Calu3 (cell line): ENCODE results near the gene HIVEP3. TPM values are rescaled to one million over a fixed set of nuclear protein-coding genes. Genes with fewer than 3 reads are reported as not detected.

Experiments used
- BruUV-seq: library from RNA; stranded (reverse); fragments of 400-500 nt; replicated peaks from 2 replicates; lab custom pipeline; 2021; lab: Mats Ljungman, UMichigan
- CTCF ChIA-PET: fragments of 300-600 bp; sonication (Branson Sonifier 250); formaldehyde crosslinking; loops from one replicate; lab custom pipeline; 2022; ENCODE audit warnings: antibody characterized with exemption; lab: Charles Lee
- DNase-seq: peaks from one replicate; pipeline ENCODE4 v3.0.0; 2022
- H3K27ac Mint-ChIP-seq: one replicate; pipeline ENCODE4 v1.8.0; 2022; ENCODE audit warnings: mixed read lengths; ENCODE audit not compliant: unreplicated experiment
- H3K27me3 Mint-ChIP-seq: one replicate; pipeline ENCODE4 v1.8.0; 2022; ENCODE audit warnings: mixed read lengths; ENCODE audit not compliant: unreplicated experiment
- H3K36me3 Mint-ChIP-seq: one replicate; pipeline ENCODE4 v1.8.0; 2022; ENCODE audit warnings: mild to moderate bottlenecking, moderate library complexity, mixed read lengths; ENCODE audit not compliant: insufficient read depth, unreplicated experiment
- H3K4me1 Mint-ChIP-seq: one replicate; pipeline ENCODE4 v1.8.0; 2022; ENCODE audit warnings: mild to moderate bottlenecking, low read depth, mixed read lengths; ENCODE audit not compliant: unreplicated experiment
- H3K4me3 Mint-ChIP-seq: one replicate; pipeline ENCODE4 v1.8.0; 2022; ENCODE audit warnings: mild to moderate bottlenecking, low read depth, moderate library complexity, mixed read lengths; ENCODE audit not compliant: unreplicated experiment
- H3K9me3 Mint-ChIP-seq: one replicate; pipeline ENCODE4 v1.8.0; 2022; ENCODE audit warnings: low read depth, mixed read lengths; ENCODE audit not compliant: unreplicated experiment
- intact Hi-C: fragments of 100-400 bp; cut with micrococcal nuclease; formaldehyde crosslinking; loops from one replicate; pipeline ENCODE4 v1.10.0; 2022; ENCODE audit not compliant: unreplicated experiment
- total RNA-seq: library from RNA; stranded (reverse); gene quantifications from 2 replicates; pipeline ENCODE4 v1.2.3, GENCODE V29; 2022
- TF ChIP-seq, protein P1 (sequence below): fragments of 200-600 bp; IDR thresholded peaks from one replicate; pipeline ENCODE4 v1.8.0; 2022; ENCODE audit warnings: antibody characterized with exemption; ENCODE audit not compliant: unreplicated experiment

Gene HIVEP3
- total RNA-seq, 1 experiment from 2014 or later = 9.0 TPM

- Mint-ChIP-seq H3K27me3 (no peaks in the 10 kb centered on the region), H3K36me3 (no peaks in the 10 kb centered on the region), H3K4me1 (no peaks in the 10 kb centered on the region), H3K9me3 (no peaks in the 10 kb centered on the region), H3K27ac (no peak overlapping the region), H3K4me3 (no peak overlapping the region)
- intact Hi-C loops = no loop called here
- TF ChIP-seq, protein P1, sequence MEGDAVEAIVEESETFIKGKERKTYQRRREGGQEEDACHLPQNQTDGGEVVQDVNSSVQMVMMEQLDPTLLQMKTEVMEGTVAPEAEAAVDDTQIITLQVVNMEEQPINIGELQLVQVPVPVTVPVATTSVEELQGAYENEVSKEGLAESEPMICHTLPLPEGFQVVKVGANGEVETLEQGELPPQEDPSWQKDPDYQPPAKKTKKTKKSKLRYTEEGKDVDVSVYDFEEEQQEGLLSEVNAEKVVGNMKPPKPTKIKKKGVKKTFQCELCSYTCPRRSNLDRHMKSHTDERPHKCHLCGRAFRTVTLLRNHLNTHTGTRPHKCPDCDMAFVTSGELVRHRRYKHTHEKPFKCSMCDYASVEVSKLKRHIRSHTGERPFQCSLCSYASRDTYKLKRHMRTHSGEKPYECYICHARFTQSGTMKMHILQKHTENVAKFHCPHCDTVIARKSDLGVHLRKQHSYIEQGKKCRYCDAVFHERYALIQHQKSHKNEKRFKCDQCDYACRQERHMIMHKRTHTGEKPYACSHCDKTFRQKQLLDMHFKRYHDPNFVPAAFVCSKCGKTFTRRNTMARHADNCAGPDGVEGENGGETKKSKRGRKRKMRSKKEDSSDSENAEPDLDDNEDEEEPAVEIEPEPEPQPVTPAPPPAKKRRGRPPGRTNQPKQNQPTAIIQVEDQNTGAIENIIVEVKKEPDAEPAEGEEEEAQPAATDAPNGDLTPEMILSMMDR = no peak
- CTCF ChIA-PET = no interaction called here
- BruUV-seq = no TSS peak
- peak; percentile 8 for DNase-seq
Measured at GRCh38 chr1:41773144-41773591, 145.6 kb downstream of the HIVEP3 start.

- TF ChIP-seq, protein P1 = no peak
- BruUV-seq = no TSS peak
- H3K4me3 Mint-ChIP-seq = no peak overlapping the region
- CTCF ChIA-PET = no interaction called here
- intact Hi-C loops = no loop called here
- H3K4me1 Mint-ChIP-seq = no peaks in the 10 kb centered on the region
- H3K36me3 Mint-ChIP-seq = no peaks in the 10 kb centered on the region
- H3K9me3 Mint-ChIP-seq = no peaks in the 10 kb centered on the region
- peaks cover 40% of the 10 kb centered on the region for H3K27me3 Mint-ChIP-seq
- H3K27ac Mint-ChIP-seq = no peak overlapping the region
- no peak for DNase-seq
Measured at GRCh38 chr1:41769068-41769467, 149.7 kb downstream of the HIVEP3 start.

DNA sequence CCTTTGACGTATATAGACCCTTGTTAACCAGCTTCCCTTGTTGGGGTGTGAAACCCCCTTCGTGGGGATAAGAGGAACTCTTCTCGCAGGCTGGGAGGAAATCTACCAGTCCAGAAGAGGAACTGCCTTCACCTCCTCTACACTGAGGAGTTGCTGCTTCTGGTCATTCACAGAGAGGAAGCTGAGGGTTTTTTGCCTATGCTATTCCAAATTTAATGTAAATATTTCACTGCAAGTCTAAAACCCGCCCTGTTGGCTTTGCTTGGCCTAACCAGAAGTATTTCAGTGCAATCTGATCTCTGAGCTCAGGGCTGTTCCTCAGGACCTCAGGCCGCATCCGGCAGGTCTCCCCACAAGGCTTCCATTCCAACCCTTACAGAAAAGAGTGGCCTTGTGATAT, 150.1 kb downstream of the HIVEP3 start:
- DNase-seq = no peak
- H3K4me3 Mint-ChIP-seq = no peak overlapping the region
- no peak overlapping the region for H3K27ac Mint-ChIP-seq
- no peaks in the 10 kb centered on the region for H3K9me3 Mint-ChIP-seq
- TF ChIP-seq, protein P1 = no peak
- intact Hi-C loops = no loop called here
- H3K4me1 Mint-ChIP-seq = no peaks in the 10 kb centered on the region
- H3K27me3 Mint-ChIP-seq = peaks cover 45% of the 10 kb centered on the region
- no peaks in the 10 kb centered on the region for H3K36me3 Mint-ChIP-seq
- CTCF ChIA-PET = no interaction called here
- BruUV-seq = no TSS peak

GRCh38 chr1:41767534-41768525, 150.9 kb downstream of the HIVEP3 start:
- H3K4me1 Mint-ChIP-seq = no peaks in the 10 kb centered on the region
- DNase-seq = no peak
- CTCF ChIA-PET = interaction anchor here (0.7 kb wide), 1 partner anchor 20 kb away, joined by 6 read pairs; no protein-coding TSS in a partner anchor
- TF ChIP-seq, protein P1 = no peak
- no peak overlapping the region for H3K27ac Mint-ChIP-seq
- intact Hi-C loops = no loop called here
- BruUV-seq = no TSS peak
- H3K4me3 Mint-ChIP-seq = no peak overlapping the region
- H3K27me3 Mint-ChIP-seq = peaks cover 52% of the 10 kb centered on the region
- H3K9me3 Mint-ChIP-seq = no peaks in the 10 kb centered on the region
- H3K36me3 Mint-ChIP-seq = no peaks in the 10 kb centered on the region
